Keratinocyte (primary cell): ENCODE measurements around the gene OPRL1.

ENCODE experiments used
- EZH2 ChIP-seq: IDR thresholded peaks from one replicate; pipeline ENCODE4 v1.6.1; 2012; ENCODE audit warnings: inconsistent platforms, mild to moderate bottlenecking, low read length, moderate library complexity
- TF ChIP-seq, protein P1 (sequence below), 3 experiments: IDR thresholded peaks in 1 of 3; conservative IDR thresholded peaks in 1 of 3; optimal IDR thresholded peaks in 1 of 3; 2 replicates in 2 of 3; 3 replicates in 1 of 3; pipeline versions ENCODE3 to v1.5.1; 2011; ENCODE audit warnings: low read length in 3 of 3, mild to moderate bottlenecking in 3 of 3, moderate library complexity in 2 of 3, control low read depth in 1 of 3, inconsistent platforms in 1 of 3; ENCODE audit not compliant: insufficient read depth in 2 of 3; ENCODE audit errors: extremely low read depth in 1 of 3

DNA sequence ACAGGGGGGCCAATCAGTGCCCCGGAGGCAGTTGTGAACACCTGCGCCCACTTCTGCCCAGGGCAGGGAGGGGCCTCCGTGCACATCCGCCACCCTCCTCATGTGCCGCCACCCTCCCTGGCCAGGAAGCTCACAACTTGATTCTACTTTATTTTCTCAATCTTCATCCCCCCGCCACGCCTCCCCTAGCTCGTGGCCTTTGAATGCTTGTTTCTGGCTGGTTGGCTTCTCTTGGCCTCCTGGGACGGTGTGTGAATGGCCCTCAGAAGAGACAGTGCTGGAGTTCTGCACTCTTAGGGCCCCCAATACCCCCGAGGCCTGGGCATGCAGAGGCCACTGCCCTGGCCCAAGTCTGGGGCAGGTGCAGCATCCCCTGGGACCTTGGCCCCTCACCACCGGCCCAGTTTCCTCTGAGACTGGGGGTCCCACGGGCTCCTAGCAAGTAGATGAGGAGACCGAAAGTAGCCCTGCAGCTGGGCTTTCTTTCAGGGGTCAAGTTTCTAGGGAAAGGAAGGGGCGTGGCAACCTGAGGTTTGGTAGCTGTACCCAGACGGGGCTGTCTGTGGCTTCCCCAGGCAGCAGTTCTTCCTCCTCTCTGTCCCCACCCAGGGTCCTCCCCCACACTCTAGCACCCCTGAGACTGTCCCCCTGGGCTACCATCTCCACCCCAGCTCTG is 1.9 kb upstream of the OPRL1 start:
- TF ChIP-seq, protein P1, sequence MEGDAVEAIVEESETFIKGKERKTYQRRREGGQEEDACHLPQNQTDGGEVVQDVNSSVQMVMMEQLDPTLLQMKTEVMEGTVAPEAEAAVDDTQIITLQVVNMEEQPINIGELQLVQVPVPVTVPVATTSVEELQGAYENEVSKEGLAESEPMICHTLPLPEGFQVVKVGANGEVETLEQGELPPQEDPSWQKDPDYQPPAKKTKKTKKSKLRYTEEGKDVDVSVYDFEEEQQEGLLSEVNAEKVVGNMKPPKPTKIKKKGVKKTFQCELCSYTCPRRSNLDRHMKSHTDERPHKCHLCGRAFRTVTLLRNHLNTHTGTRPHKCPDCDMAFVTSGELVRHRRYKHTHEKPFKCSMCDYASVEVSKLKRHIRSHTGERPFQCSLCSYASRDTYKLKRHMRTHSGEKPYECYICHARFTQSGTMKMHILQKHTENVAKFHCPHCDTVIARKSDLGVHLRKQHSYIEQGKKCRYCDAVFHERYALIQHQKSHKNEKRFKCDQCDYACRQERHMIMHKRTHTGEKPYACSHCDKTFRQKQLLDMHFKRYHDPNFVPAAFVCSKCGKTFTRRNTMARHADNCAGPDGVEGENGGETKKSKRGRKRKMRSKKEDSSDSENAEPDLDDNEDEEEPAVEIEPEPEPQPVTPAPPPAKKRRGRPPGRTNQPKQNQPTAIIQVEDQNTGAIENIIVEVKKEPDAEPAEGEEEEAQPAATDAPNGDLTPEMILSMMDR (optimal IDR thresholded peaks at IDR 0.05 in 1 of 3, IDR thresholded peaks at IDR 0.05 in 1 of 3, conservative IDR thresholded peaks at IDR 0.05 in 1 of 3; ENCODE audit: extremely low read depth in 1 of 3, insufficient read depth in 2 of 3, low read length in 3 of 3): no peak
- TF ChIP-seq EZH2: no peak
